ENCODE measurements around the gene ADRM1. TPM values are rescaled to one million over a fixed set of nuclear protein-coding genes. Genes with fewer than 3 reads are reported as not detected.
A peak's percentile ranks its signal among the peaks of the same experiment; 100 is the strongest.

ADRM1 gene
- total and polyA plus RNA-seq, 3 experiments from 2014 or later = 101 to 166 (median 159) TPM

- ChIA-PET CTCF (no interaction called here), POLR2A (no interaction called here)
- Histone ChIP-seq H3K4me3 (ENCODE audit: low read length) (no peak overlapping the region), H3K9me3 (ENCODE audit: low read length) (no peaks in the 10 kb centered on the region), H3K36me3 (ENCODE audit: insufficient read depth, low read length) (no peaks in the 10 kb centered on the region), H3K27ac (ENCODE audit: low read depth, low read length) (no peak overlapping the region), H3K27me3 (ENCODE audit: insufficient read depth, low read length, poor library complexity, severe bottlenecking) (no peaks in the 10 kb centered on the region), H3K4me1 (ENCODE audit: insufficient read depth, low read length) (no peaks in the 10 kb centered on the region)
- H3K4me3 Mint-ChIP-seq = no peak overlapping the region
- H3K27me3 Mint-ChIP-seq = no peaks in the 10 kb centered on the region
- no peak overlapping the region for H3K27ac Mint-ChIP-seq
- no peaks in the 10 kb centered on the region for H3K4me1 Mint-ChIP-seq
- no peaks in the 10 kb centered on the region for H3K9me3 Mint-ChIP-seq
- H3K36me3 Mint-ChIP-seq = no peaks in the 10 kb centered on the region
- DNase-seq = no peak
These were observed 21.4 kb downstream of the ADRM1 start for GRCh38 chr20:62323980-62324906.

GRCh38 chr20:62325172-62325905, 22.5 kb downstream of the ADRM1 start:
- Mint-ChIP-seq H3K27me3 (no peaks in the 10 kb centered on the region), H3K4me1 (no peaks in the 10 kb centered on the region), H3K27ac (peak overlapping the region in 2 of 8 donors; percentile 80 to 85), H3K36me3 (no peaks in the 10 kb centered on the region), H3K9me3 (no peaks in the 10 kb centered on the region), H3K4me3 (no peak overlapping the region)
- Histone ChIP-seq H3K27ac (ENCODE audit: low read depth, low read length) (no peak overlapping the region), H3K4me3 (ENCODE audit: low read length) (no peak overlapping the region), H3K9me3 (ENCODE audit: low read length) (no peaks in the 10 kb centered on the region), H3K4me1 (ENCODE audit: insufficient read depth, low read length) (no peaks in the 10 kb centered on the region), H3K36me3 (ENCODE audit: insufficient read depth, low read length) (no peaks in the 10 kb centered on the region), H3K27me3 (ENCODE audit: insufficient read depth, low read length, poor library complexity, severe bottlenecking) (no peaks in the 10 kb centered on the region)
- CTCF ChIA-PET = no interaction called here
- POLR2A ChIA-PET = no interaction called here
- DNase-seq = no peak

- H3K4me3 ChIP-seq (ENCODE audit: low read length) = no peak overlapping the region
- no peak for DNase-seq
- ChIA-PET POLR2A (no interaction called here), CTCF (interaction anchor here (1.2 kb wide), 1 partner anchor 27 kb away, joined by 3 read pairs; no protein-coding TSS in a partner anchor)
- H3K4me1 ChIP-seq (ENCODE audit: insufficient read depth, low read length) = no peaks in the 10 kb centered on the region
- H3K36me3 Mint-ChIP-seq = no peaks in the 10 kb centered on the region
- no peak overlapping the region for H3K27ac ChIP-seq (ENCODE audit: low read depth, low read length)
- H3K9me3 Mint-ChIP-seq = no peaks in the 10 kb centered on the region
- no peak overlapping the region for H3K27ac Mint-ChIP-seq
- no peaks in the 10 kb centered on the region for H3K4me1 Mint-ChIP-seq
- H3K27me3 ChIP-seq (ENCODE audit: insufficient read depth, low read length, poor library complexity, severe bottlenecking) = no peaks in the 10 kb centered on the region
- H3K4me3 Mint-ChIP-seq = no peak overlapping the region
- no peaks in the 10 kb centered on the region for H3K36me3 ChIP-seq (ENCODE audit: insufficient read depth, low read length)
- no peaks in the 10 kb centered on the region for H3K27me3 Mint-ChIP-seq
- H3K9me3 ChIP-seq (ENCODE audit: low read length) = no peaks in the 10 kb centered on the region
These were observed 23.8 kb downstream of the ADRM1 start for GRCh38 chr20:62326559-62326958.

- Histone ChIP-seq H3K4me1 (ENCODE audit: insufficient read depth, low read length) (no peaks in the 10 kb centered on the region), H3K27me3 (ENCODE audit: insufficient read depth, low read length, poor library complexity, severe bottlenecking) (no peaks in the 10 kb centered on the region), H3K4me3 (ENCODE audit: low read length) (no peak overlapping the region), H3K9me3 (ENCODE audit: low read length) (no peaks in the 10 kb centered on the region), H3K27ac (ENCODE audit: low read depth, low read length) (no peak overlapping the region), H3K36me3 (ENCODE audit: insufficient read depth, low read length) (no peaks in the 10 kb centered on the region)
- no peak for DNase-seq
- Mint-ChIP-seq H3K9me3 (no peaks in the 10 kb centered on the region), H3K27ac (peak overlapping the region in 1 of 8 donors; percentile 60), H3K27me3 (no peaks in the 10 kb centered on the region), H3K4me3 (no peak overlapping the region), H3K4me1 (no peaks in the 10 kb centered on the region), H3K36me3 (no peaks in the 10 kb centered on the region)
- POLR2A ChIA-PET = no interaction called here
- CTCF ChIA-PET = interaction anchor here (1.2 kb wide), 1 partner anchor 27 kb away, joined by 3 read pairs; no protein-coding TSS in a partner anchor
These were observed 24.3 kb downstream of the ADRM1 start for GRCh38 chr20:62326959-62327725.

- POLR2A ChIA-PET = no interaction called here
- Histone ChIP-seq H3K9me3 (ENCODE audit: low read length) (no peaks in the 10 kb centered on the region), H3K27ac (ENCODE audit: low read depth, low read length) (no peak overlapping the region), H3K4me1 (ENCODE audit: insufficient read depth, low read length) (no peaks in the 10 kb centered on the region), H3K4me3 (ENCODE audit: low read length) (no peak overlapping the region), H3K36me3 (ENCODE audit: insufficient read depth, low read length) (no peaks in the 10 kb centered on the region), H3K27me3 (ENCODE audit: insufficient read depth, low read length, poor library complexity, severe bottlenecking) (no peaks in the 10 kb centered on the region)
- no peak overlapping the region for H3K4me3 Mint-ChIP-seq
- peak overlapping the region in 1 of 8 donors; percentile 60 for H3K27ac Mint-ChIP-seq
- H3K36me3 Mint-ChIP-seq = no peaks in the 10 kb centered on the region
- no peak for DNase-seq
- no peaks in the 10 kb centered on the region for H3K4me1 Mint-ChIP-seq
- no peaks in the 10 kb centered on the region for H3K27me3 Mint-ChIP-seq
- CTCF ChIA-PET = no interaction called here
- no peaks in the 10 kb centered on the region for H3K9me3 Mint-ChIP-seq
These were observed 25.1 kb downstream of the ADRM1 start for GRCh38 chr20:62327726-62328495.

- Histone ChIP-seq H3K4me1 (ENCODE audit: insufficient read depth, low read length) (no peaks in the 10 kb centered on the region), H3K4me3 (ENCODE audit: low read length) (no peak overlapping the region), H3K27ac (ENCODE audit: low read depth, low read length) (no peak overlapping the region), H3K9me3 (ENCODE audit: low read length) (no peaks in the 10 kb centered on the region), H3K36me3 (ENCODE audit: insufficient read depth, low read length) (no peaks in the 10 kb centered on the region), H3K27me3 (ENCODE audit: insufficient read depth, low read length, poor library complexity, severe bottlenecking) (no peaks in the 10 kb centered on the region)
- Mint-ChIP-seq H3K27ac (no peak overlapping the region), H3K9me3 (no peaks in the 10 kb centered on the region), H3K36me3 (no peaks in the 10 kb centered on the region), H3K4me1 (no peaks in the 10 kb centered on the region), H3K27me3 (no peaks in the 10 kb centered on the region), H3K4me3 (no peak overlapping the region)
- ChIA-PET CTCF (no interaction called here), POLR2A (no interaction called here)
- DNase-seq = no peak
These were observed 26.0 kb downstream of the ADRM1 start for GRCh38 chr20:62328684-62329388.

All from CD8-positive, alpha-beta memory T cell (primary cell).